ENCODE results near the gene ALDH1B1.

DNA sequence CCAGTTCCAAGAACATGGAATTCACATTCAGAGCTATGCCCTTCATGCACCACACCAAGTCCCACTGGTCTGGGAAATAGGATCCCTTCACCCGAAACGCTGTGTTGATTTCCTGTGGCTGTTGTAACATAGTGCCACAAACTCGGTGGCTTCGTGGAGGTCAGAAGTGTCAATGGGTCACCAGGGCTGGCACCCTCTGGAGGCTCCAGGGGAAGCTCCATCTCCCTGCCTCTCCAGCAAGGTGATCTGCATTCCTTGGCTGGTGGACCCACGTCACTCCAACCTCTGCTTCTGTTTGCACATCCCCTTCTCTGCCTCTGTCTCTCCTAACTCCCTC, 28.9 kb upstream of the ALDH1B1 start:
- TF ChIP-seq SUZ12 (IDR thresholded peaks at IDR 0.05) (no peak), TARDBP (IDR thresholded peaks at IDR 0.05) (no peak), ZNF384 (IDR thresholded peaks at IDR 0.05) (no peak), LEF1 (IDR thresholded peaks at IDR 0.05; ENCODE audit: borderline replicate concordance) (no peak), SP1 (IDR thresholded peaks at IDR 0.05) (no peak), BHLHE40 (IDR thresholded peaks at IDR 0.05; ENCODE audit: borderline replicate concordance) (no peak), FOXM1 (IDR thresholded peaks at IDR 0.05; ENCODE audit: borderline replicate concordance) (no peak), FOXA1 (IDR thresholded peaks at IDR 0.05) (no peak)
- TF ChIP-seq, protein P1, sequence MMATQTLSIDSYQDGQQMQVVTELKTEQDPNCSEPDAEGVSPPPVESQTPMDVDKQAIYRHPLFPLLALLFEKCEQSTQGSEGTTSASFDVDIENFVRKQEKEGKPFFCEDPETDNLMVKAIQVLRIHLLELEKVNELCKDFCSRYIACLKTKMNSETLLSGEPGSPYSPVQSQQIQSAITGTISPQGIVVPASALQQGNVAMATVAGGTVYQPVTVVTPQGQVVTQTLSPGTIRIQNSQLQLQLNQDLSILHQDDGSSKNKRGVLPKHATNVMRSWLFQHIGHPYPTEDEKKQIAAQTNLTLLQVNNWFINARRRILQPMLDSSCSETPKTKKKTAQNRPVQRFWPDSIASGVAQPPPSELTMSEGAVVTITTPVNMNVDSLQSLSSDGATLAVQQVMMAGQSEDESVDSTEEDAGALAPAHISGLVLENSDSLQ (IDR thresholded peaks at IDR 0.05), result no peak
